ENCODE data around the gene CFAP99.
A peak's percentile ranks its signal among the peaks of the same experiment; 100 is the strongest.
"Not testable (repeated sequence)": the region's sequence is repeated elsewhere in the genome, so short reads cannot be mapped to it uniquely, and the experiment has no call there.

CFAP99 gene

DNA sequence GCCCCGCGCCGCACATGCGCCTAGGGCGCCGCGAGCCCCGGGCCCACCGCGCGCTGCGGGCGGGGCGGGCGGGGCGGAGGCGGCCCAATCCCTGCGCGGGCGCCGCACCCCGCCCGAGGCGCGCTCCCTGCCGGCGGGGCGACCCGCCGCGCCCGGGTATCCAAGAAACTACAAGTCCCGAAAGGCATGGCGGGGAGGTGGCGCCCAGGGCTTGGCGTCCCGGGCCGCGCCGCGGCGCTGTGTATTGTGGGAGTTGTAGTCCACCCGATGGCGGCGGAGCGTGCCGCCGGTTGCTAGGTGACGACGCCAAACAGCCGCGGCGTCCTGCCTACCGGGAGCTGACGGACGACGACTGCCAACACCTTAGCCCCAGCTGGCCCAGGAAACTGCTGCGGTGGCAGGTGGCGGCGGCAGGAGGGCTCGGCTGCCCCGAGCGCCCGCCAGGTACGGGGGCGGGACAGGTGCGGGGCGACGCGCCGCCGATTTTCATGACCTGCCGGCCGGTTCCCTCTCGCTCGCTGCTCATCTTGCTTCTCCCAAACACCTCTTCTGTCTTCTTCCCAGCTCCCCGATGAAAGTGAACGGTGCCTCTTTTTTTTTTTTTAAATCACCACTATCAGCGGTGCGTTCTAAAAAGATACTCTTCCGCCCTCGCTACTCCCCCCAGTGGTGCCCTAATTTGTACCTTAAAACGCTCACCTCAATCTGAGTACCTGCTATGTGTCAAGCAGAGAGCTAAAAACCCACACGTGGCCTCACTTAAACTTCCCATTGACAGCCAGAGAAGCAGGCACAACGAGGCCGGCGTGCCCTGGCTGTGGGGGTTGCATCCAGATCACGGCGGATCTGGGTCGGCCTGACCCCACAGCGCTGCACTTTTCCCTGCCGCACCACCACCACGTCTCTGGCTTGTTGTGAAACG lies at the start of gene CFAP99:
Gene CFAP99 (plus strand): TSS at position 306 of the 922 bp plus-strand sequence.
- peak; percentile 84 for DNase-seq

DNA sequence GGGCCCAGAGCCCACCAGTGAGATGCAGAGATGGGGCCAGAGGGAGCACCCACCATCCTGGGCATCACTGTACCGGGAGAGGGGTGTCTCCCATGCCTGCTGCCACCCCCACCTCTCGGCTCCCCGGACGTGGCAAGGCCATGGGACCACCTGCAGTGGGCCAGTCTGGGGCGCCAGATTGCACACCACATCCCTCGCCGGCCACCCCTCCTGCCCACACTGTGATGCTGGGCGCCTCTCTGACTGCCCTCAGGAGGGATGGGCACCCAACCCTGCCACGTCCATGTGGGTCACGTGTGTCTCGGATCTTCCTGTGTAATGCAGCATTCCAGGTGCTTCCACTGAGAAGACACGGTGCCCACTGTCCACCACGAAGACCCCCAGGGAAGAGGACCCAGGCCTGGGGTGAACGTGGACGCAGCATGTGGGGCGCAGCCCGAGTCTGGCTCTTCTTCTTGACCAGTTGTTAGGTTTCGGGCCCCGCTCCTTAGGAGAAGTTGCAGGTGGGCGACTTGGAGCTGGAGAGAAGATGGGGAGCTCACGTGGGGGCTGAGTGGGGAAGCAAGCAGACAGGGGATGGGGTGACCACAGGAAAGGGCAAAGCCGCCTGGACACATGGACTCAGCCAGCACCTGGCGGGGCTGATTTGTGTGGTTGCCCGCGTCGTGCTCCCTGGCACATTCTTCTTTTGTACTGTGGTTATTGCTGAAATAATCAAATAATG lies 48.0 kb upstream of the CFAP99 start:
- DNase-seq = no peak

DNA sequence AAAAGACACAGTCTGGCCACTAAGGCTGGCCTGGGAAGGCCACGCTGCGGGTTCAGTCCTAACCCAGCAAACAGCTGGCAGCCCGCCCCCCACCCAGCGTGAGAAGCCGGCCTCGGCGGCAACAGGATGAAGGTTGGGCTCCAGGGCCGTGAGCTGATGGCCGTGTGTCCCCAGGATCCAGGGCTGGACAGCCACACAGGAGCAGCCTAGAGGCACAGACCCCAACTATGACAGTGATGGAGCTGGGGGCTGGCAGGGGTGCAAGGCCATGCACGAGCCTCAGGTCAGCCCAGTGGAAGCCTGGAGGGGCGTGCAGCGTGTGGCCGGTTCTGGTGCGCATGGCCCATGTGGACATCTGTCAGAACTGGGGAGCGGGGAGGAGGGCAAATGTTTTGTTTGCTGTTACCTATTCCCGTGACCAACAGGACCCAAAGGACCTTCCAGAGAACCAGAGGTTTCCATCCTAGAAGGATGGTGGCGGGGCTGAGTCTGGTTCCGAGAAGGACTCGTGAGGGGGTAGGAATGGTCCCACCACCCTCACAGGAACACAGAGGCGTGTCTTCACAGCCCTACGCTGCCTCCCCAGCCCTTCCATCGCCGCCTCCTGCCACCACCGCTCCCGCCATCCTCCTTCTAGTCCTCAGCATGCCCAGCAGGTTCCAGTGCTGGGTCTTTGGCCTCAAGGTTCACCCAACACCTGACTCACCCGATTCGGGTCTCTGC lies 46.8 kb upstream of the CFAP99 start:
- no peak for DNase-seq

DNA sequence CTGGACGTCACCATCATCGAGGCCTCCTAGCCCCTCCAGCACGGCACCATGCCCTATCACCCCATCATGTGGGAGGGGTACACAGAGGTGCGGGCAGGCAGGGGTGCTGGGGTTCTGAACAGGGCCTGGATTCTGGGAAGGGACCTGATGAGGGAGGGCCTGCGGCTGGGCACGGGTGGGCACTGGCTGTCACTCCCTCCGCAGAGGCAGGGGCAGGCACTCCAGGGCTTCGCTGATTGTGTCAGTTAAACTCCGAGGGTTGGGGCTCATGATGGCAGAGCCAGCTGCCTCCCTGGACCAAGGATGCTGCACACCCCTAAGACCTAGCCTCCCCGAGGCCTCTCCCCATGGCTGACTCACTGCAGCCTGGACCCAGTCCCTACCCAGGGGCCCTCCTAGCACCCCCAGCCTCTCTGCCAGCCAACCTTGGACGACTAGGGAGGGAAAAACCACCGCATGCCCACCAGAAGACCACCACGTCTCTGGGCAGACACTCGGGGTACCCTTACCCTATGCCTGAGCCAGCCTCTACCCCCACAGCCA lies 46.2 kb upstream of the CFAP99 start:
- no peak for DNase-seq

DNA sequence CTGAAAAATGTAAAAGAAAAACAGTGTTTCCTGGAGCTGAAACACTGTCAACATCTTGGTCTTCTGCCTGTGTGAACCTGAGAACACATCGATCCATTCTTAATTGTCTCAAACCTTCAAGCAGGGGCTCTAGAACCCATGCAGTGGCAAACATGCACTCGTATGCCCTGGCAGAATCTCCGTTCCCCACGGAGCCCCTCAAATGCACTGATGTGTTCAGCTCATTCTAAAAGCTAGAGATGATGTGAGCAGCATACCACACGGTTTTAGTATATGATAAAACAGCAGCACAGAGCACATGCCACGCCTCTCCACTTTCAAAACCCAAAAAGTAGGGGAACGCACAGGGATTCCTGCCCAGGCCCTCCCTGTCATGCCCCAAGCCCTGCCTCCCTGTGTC lies 45.2 kb upstream of the CFAP99 start:
- DNase-seq = no peak

DNA sequence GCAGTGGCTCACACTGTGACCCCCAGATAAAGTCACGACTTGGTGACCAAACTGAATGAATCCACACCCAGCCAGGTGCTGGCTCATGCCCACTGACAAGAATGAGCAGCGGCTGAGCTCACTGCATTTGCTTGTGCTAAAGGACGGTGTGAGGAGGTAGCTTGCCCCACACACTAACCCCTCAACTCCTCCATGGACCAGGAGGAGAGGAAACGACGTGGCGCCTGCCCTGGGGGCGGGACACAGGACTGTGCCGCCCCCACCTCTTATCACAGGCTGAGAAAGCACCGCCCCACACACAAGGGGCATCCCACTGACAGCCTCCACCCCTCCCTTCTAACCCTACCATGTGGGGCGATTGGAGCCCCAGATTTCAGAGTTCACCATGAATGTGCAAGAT lies 43.3 kb upstream of the CFAP99 start:
- DNase-seq = no peak

DNA sequence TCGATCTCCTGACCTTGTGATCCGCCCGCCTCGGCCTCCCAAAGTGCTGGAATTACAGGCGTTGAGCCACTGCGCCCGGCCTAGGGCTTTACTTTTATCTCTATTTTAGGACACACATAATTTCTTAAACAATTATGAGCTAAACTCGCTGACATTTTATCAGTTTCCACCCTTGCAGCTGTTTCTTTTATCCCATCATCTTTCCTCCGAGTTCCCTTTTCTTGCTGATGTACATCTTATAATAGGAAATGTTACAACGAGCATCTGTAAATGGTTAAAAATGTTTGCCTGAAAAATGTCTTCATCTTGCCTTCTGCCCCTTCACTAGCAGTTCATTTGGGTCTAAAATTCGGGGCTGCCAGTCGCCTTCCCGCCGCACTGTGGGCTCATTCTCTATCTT lies 41.5 kb upstream of the CFAP99 start:
- DNase-seq = no peak

DNA sequence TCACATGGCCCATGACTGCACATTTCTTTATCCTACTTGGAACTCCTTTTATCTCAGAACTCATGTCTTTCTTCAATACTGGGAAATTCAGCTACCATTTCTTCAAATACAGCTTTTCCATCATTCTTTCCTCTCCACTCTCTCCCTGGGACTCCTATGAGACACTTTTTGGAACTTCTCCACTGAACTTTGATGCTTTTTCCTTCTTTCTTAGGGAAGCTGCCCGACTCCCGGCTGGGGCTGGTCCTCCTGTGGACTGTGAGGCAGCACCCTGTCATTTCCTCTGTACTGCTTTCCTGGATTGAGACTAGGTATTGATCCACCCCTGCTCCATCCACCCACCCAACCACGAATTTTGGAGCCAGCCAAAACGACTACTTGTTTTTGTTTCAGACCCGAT lies 40.4 kb upstream of the CFAP99 start:
- no peak for DNase-seq

DNA sequence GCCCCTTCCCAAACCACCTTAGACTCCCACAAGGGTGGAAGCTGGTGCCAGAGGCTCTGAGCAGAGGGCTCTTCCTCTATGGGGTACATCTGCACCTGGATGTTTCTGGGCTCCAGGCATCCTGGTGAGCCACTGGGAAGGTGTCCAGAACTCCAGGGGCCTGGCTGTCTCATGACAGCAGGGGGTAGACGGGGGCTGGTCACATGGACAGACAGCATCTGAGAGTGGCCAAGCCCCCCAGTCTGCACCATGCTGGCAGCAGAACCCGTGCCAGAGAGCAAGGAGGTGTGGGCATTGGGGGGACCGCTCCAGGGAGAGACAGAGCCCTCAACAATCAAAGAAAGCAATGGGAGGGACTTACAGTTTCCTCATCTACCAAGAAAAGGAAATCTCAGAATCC lies 39.9 kb upstream of the CFAP99 start:
- no peak for DNase-seq

DNA sequence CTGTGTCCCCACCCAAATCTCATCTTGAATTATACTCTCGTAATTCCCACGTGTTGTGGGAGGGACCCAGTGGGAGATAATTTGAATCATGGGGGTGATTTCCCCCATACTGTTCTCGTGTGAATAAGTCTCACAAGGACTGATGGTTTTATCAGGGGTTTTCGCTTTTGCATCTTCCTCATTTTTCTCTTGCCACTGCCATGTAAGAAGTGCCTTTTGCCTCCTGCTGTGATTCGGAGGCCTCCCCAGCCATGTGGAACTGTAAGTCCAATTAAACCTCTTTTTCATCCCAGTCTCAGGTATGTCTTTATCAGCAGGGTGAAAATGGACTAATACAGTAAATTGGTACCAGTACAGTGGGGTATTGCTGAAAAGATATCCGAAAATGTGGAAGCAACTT lies 38.2 kb upstream of the CFAP99 start:
- not testable (repeated sequence) for DNase-seq

DNA sequence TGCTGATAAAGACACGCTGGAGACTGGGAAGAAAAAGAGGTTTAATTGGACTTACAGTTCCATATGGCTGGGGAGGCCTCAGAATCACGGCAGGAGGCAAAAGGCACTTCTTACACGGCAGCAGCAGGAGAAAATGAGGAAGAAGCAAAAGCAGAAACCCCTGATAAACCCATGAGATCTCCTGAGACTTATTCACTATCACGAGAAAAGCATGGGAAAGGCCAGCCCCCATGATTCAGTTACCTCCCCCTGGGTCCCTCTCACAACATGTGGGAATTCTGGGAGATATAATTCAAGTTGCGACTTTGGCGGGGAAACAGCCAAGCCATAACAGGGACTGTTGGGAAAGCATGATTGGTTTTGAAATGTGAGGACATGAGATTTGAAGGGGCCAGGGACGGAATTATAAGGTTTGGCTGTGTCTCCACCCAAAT lies 36.0 kb upstream of the CFAP99 start:
- not testable (repeated sequence) for DNase-seq

DNA sequence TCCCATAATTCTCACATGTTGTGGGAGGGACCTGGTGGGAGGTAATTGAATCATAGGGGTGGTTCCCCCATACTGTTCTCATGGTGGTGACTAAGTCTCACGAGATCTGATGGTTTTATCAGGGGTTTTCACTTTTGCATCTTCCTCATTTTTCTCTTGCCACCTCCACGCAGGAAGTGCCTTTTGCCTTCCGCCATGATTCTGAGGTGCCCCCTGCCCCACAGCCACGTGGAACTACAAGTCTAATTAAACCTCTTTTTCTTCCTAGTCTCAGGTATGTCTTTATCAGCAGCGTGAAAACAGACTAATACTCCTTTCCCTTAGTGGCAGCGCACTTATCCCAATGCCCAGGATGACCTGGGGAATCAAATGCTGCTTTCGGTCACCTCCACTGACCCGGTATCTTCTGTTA lies 35.5 kb upstream of the CFAP99 start:
- DNase-seq = not testable (repeated sequence)

DNA sequence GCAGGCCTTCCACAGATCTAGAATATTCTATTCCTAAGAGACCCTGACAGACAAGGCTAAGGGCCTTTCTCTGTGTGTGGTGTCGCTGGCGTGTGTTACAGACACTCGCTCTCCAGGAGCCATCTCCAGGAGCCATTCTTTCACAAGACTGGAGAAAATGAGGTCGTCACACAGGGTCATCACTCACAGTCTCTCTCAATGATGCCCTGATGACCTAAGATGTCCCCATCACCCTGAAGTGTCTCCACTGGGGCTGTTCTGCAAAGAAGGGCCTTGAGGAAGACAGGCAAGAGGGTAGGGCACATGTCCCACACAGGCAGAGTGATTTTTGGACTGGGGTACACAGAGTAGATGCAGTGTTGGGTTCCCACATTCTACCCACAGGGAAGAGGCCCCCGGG lies 35.0 kb upstream of the CFAP99 start:
- DNase-seq = no peak

DNA sequence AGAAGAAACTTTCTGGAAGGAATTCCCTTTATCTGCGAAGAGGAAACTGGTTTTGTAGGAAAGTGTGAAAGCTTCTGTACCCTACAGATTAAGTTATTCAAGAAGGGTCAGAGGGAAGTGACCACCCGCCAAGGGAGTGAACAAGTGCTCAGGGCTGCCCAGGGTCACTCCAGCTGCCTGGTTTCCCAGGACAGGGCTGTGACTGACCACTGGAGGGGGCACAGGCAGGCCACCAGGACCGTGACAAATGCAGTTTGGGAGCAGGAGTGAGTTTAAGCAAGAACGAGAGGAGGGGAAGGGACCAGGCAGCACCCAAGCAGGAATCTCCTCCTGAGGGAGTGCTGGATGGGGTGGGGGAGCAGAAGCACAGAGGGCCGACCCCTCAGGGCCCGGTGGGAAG lies 34.5 kb upstream of the CFAP99 start:
- DNase-seq = no peak

DNA sequence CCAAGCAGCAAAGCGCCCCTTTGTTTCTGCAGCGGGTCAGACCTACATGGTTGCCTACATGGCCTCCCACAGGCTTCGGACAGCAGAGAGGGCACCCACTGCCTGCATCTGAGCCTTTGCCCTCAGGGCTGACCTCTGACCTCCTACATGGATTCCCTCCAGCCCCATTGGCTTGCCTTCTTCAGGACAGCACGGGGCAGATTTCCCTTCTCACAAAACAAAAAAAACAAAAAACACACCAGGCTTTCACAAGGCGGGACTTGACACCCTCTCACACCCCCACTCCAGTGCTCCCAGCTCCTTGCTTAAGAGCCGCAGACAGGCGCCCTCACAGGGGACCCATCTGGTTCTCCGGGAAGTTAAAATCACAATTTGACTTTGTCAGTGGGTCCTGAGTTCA lies 33.2 kb upstream of the CFAP99 start:
- DNase-seq = no peak

DNA sequence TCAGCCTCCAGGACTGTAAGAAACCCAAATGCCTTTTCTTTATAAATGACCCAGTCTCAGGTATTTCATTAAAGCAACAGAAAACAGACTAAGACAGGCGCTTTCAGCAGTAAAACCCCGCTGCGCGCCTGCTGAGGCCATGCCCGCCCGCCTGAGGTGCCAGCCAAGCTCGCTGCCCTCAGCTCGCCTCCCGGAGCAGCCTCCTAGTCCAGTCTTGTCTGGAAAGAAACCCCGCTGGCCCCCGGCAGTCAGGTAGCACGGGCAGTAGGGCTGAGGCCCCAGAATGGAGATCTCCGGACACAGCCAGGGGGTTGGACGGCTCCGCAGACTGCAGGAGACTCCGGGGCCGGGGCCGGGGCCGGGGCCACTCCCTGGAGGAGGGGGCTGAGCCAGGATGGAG lies 32.0 kb upstream of the CFAP99 start:
- no peak for DNase-seq

DNA sequence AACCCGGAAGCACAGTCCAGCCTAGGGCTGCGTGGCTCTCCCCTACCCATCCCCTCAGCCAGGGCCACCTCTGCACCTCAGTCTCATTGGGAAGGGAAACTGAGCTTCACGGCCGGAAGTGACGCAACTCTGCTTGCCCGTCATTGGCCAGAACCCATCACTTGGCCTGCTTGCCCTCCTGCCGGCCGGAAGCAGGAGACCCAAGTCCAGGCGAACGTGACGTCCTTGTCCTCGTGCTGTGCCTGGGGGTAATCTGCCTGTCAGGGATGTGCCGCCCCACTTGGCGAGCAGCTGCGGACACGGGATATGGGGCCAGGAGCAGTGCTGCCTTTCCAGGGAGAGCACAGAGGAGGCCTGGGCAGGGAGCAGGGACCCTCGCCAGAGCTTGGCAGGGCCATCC lies 31.5 kb upstream of the CFAP99 start:
- DNase-seq = no peak

DNA sequence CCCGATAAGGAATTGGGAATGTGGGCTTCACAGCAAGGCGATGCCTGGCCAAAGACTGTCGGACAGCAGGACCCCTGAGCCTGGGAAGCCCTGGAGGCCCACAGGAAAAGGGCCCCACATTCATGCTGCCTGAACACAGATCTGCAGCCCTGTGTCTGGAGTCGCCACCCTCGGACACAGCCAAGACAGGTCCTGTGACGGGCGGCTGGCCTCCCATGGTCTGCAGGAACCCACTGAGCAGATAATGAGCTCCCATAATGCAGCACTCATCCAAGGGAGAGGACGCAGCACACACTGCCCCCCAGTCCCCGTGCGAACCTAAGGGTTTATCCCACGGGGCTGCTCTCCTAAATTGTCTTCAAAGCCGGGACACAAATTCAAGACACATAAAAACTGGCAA lies 30.9 kb upstream of the CFAP99 start:
- DNase-seq = no peak

DNA sequence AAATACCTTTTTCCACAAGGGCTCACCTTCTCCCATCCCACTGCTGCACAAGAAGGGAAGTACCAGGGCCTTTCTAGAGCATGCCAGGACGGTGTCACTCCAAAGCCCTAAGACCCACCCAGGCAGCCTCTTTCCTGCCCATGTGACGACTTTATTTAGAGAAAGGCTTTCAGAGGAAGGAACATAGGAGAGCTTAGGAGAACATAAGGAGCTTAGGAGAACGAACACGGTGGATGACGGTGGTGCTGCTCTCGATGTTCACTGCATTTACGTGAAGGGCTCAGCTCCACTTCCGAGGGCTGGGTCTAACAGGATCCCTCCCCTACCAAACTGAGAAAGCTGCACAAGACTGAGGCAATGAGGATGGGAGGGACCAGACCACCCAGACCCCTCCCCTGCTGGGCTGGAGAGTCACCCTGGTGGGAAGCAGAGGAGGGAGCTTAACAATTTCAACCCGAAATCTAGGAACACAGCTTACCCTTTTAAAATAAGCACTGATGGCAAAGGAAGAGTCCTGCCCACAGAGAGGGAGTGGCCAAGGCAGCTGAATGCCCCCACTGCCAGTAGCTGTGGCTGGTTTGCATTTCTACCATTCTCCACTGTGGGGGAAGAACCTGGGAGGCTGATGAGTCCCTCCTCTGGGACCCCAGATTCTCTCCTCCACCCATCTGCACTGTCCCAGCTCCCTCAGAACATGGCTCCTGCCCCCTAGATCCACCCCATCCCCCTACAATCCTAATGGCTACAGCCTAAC lies 30.1 kb upstream of the CFAP99 start:
- no peak for DNase-seq

DNA sequence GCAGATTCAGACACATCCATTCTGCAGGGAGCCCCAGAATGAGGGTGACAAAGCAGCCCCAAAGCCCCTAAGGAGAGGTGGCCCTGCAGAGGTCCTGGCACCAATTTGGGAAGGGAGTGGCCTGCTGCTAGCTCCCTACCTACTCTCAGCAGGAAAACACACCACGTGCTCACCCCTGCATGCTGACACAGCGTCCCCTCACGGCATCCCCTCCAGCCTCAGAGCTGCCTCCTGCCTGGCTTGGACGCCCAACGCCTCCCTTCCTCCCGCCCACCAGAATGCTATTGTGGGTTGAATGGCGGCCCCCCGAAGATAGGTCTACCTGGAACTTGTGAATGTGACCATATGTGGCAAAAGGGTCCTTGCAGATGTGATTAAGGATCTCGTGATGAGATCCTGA lies 29.1 kb upstream of the CFAP99 start:
- DNase-seq = no peak

DNA sequence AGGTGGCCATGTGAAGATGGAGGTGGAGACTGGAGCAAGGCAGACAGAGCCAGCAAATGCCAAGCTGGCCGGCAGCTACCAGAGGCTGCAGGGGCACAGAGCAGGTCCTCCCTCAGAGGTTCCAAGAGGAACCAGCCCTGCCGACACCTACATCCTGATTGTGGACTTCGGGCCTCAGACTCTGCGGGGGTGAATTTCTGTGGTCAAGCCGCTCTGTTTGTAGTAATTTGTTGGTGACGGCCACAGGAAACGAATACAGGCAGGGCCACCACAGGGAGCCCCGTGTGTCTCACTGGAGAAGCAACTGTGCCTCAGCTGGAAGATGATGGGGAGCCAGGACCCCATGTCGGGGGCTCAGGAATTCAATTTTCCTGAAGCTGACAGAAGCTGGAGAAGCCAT lies 28.6 kb upstream of the CFAP99 start:
- DNase-seq = no peak

DNA sequence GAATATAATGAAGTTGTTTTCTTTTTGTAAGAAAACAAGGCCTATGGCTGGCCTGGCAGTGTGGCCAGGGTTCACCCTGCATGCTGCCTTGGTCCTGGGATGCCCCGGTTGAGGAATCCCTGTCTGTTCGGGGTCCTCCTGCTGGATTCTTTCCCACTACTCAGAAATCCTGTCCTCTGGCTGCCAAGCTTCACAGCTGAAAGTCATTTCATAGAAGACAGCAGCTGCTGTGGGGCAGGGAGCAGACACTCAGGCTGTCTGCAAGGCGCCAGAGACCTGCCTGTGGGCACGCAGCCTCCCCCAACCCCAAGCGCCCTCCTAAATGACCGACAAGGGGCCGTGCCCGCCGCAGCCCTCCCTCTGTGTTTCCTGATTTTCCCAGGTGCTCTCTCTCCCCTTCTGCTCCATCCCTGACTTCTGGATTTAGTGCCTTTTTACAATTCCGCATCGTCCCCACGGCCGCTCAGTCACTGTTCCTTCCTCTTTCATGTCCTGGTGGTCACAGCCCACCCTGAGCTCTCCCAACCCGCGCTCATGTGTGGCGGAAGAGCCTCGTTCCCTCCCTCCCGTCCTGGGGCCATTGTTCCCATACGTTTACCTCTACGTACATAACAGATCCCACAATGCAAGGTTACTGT lies 27.9 kb upstream of the CFAP99 start:
- no peak for DNase-seq

All from GDM1 (cell line).